ENCODE results near the gene FAM174C.

The FAM174C gene

DNA sequence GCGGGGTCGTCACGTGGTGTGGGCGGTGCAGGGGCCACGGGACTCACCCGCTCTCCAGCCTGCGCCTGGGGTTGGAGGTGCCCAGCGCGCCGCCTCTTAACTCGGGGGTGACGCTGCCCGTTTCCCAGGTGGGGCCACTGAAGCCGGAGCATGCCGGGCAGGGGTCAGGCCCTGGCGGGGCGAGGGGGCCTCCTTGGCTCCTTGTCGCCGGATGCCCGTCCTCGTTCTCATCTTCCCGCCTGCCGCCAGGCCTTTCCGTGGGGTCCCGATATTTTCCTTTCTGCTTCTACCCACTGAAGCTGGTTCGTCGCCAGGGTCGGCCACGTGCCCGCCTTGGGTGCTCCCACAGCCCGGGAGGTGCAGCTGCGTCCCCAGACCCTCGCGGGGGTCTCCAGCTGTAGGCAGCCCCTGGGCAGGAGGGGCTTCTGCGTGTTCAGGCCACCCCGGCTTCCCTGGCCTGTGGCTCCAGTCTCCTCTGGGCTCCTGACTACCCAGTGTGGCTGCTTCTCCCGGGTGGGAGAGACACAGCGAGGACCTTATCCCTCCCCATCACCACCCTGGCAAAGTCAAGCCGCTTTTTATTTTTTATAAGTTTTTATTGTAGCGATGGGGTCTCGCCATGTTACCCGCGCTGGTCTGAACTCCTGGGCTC lies 772 bp downstream of the FAM174C start:
- no peak for DNase-seq

GRCh38 chr19:1276628-1277022 lies 1.3 kb downstream of the FAM174C start:
- no peak for DNase-seq

GRCh38 chr19:1277061-1277460 lies 1.7 kb downstream of the FAM174C start:
- no peak for DNase-seq

DNA sequence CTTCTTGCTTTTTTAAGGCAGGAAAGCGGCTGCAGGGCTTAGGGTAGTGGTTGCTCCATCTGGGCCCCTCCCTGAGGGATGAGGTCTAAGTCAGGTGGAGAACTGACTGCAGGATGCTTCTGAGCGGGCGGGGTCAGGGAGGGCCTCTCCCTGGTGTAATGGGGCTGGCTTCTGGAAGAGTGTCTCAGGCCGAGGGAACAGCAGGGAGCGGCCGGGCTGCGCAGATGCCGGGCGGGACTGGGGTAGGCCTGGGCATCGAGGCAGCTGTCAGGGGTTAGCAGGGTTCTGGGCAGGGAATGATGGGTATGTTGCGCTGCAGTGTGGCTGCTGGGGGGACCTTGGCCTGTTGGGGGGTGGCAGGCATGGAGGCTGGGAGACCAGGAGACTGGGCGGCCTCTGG lies 2.7 kb downstream of the FAM174C start:
- no peak for DNase-seq

DNA sequence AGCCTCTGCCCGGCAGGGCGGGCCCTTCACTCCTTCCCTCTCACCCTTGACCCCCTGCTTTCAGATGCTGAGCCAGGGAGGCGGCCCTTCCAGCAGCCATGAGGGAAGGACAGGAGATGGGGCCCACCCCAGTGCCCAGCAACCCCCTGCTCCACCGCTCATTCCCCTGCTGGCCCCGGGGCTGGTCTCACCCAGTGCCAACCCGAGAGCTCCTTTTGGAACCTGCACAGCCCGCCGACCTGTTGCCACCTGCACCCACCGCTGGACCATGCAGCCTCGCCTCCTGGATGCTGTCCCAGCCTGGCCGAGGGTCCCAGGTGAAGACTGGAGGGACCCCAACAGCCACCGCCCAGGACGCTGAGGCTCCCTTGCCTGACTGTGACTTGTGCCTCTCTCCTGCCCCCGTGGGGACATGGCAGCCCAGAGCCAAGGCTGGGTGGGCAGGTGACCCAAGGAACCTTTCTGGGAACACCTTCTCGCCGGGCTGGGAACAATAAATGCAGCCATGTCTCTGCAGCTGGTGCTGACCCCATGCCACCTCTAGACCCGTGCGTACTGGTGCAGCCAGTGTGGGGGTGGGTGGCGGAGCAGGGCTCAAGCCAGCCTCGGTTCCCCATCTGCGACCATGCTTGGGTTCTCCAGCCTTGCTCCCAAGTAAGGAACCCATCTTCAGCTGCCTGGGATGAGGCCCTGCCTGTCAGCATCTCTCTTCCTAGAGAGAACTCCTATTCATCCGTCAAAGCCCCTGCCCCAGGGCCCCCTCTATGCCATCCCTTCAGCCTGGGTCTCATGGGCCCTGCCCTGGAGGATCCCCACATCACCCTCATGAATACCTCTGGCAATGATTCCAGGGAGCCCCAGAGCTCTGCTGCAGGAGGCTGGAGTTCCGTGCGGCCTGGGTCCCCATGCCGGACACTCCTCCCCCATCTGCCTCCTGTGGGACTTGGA lies 3.7 kb downstream of the FAM174C start:
- no peak for DNase-seq

DNA sequence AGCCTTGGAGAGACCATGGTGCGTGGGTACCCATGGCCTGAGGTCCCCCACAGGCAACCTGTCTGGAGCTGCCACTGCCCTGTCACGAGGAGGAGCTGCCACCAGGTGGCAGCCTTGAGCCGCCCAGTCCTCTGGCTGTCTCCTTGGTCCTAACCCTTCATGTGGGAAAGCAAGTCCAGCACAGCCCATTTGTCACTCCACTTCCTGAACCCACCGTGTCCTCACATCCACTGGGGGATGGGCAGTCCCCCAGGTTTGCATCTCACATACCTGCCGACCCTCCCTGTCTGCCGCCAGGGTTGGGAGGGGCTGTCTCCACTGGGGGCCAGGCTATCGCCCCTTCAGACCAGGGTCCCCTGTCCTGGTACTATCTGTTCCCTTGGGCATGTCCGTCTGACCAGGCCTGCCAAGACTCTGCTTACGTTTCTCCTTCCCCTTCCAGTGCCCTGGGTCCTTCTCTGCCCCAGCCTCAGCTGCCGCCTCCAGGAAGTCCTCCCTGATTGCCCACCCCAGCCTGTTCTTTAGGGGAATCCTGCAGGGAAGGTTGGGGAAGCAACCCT lies 4.5 kb downstream of the FAM174C start:
- DNase-seq, result peak; percentile 68

GRCh38 chr19:1280636-1281568 lies 5.6 kb downstream of the FAM174C start:
- no peak for DNase-seq

GRCh38 chr19:1281569-1282287 lies 6.4 kb downstream of the FAM174C start:
- DNase-seq, result no peak

DNA sequence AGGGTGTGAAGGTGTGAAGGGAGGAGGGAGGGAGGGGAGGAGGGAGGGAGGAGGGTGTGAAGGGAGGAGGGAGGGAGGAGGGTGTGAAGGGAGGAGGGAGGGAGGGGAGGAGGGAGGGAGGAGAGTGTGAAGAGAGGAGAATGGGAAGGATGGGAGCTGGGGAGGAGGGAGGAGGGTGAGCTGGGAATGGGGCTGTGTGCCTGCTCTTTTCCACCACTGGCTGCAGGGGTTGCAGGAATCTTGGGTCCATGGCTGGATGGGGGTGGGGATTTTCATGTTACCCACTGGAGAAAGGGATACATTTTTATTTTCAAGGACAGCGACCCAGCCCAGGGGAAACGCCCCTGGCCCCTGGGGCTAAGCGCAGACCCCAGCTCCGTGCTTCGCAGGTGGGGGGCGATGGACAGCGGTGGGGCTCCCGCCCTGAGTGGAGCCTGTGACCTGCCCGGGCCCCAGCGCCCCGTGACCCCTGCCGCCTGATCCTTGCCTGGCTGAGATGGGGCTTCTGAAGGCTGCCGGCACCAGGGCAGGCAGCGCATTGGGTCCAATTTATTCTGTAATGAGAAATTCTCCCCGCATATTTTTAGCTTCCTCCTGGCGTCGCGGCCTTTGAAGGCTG lies 7.4 kb downstream of the FAM174C start:
- DNase-seq, result no peak

DNA sequence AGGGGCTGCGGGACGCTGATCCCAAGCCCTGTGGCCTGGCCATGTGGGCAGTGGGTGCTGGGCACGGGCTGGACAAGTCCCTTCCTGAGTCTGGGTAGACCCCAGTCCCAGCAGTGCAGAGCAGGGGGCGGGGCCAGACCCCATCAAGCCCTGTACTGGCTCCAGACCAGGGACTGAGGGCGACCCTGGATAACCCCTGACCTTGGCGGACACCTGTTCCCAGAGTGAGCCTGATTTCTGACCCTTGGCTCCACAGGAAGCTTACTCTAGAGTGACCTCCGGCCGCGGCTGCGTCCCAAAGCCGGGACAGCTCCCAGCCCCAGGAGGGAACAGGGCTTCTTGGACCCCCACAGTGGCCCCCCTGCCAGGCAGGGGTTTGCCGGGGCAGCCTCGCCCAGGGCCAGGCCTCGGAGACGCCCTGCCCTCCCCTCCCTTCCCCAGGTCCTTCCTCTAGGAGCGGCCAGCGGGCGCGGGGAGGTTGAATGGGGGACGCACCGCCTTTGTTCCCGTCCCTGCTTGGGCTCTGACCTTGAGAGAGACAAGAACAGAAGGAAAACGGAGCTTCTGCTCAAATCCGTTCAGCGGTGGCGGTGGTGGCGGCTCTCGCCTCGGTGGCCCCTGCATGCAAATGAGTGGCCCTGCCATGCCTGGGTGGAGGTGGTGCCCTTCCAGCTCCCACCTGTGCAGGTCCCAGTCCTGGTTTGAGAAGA lies 8.0 kb downstream of the FAM174C start:
- no peak for DNase-seq

GRCh38 chr19:1283917-1284292 lies 8.6 kb downstream of the FAM174C start:
- no peak for DNase-seq

DNA sequence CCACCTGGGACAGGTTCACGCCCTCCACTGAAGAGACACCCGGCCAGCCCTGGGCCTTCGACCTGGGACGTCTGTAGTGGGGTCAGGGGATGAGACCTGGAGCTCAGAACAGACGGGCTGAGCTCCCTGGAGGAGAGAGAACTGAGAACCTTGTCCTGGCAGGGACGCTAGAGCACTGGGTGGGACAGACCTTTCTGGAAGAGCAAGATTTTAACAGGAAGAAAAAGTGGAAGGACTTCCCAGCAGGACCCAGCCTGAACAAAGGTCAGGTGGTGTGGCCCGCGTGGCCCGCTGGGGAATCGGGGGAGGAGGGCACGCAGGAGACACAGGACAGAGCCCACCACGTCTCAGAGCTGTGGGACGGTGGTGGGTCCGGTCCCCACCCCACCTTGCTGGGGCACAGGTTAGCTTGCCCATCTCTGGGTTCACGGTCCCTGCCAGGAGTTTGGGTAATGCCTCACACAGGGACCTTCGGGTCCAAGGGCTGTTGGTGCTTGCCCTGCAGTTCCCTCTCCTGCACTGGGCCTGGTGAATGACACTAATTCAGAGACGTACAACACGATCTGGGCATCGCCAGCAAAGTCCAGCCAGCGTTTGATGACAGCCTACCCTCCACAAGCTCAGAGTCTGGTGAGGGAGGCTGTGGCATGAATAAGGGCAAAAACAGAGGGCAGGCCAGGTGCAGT lies 9.1 kb downstream of the FAM174C start:
- DNase-seq, result no peak

DNA sequence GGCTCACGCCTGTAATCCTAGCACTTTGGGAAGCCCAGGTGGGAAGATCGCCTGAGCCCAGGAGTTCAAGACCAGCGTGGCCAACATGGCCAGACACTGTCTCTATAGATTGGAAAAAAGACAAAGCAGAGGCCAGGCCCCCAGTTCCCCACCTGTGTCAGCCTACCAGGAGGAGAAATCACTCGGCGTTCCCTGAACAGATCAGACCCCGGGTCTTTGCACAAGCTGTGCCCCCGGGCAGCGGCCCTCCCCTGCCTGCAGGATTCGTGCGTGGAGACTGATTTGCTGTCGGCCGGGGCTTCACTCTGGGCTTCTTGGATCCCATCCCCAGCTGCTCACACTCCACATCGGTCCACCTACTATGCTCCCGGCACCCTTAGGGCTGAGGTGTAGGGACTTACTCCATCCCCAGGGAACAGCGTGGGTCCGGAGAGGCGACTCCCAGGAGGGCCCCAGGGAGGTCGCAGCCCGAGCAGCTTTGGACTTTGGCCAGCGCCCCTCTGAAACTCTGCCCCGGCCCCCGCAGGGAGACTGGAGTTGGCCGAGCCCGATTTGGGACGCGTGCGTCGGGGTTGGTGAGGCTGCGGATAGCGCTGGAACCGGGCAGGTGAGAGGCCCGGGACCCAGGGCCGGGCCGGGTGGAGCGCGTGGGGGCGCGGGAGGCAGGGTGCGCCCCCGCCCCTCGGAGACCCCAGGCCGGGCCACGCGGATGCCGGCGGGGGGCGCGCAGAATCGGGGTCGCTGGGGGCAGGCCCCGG lies 9.8 kb downstream of the FAM174C start:
- DNase-seq, result no peak

DNA sequence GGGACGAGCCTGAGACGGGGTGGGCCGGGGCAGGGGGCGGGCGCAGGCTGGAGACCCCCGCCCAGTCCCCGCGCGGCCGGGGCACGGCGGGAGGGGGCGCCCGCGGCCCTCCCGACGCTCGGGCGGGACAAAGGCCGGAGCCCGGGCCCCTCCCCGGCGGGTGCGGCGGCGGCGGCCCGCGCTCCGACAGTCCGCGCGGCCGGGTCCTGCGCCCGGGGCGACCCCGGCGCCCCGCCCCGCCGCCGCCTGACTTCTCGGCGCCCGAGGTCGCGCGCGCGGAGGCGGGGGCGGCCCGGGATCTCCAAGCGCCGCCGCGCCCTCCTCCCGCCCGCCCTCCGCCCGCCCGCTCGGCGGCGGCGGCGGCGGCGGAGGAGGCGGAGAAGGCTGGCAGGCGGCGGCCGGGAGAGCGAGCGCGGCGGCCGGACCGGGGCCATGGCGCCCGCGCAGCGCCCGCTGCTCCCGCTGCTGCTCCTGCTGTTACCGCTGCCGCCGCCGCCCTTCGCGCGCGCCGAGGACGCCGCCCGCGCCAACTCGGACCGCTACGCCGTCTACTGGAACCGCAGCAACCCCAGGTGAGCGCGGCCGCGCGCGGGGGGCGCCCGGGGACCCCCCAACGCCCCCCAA lies 10.5 kb downstream of the FAM174C start, which contains the start of gene EFNA2:
Gene EFNA2, plus strand, starts transcription at position 137 of the 624 bp plus-strand sequence. Its CDS starts 296 bp downstream, at position 433.
- no peak for DNase-seq

GRCh38 chr19:1286487-1287353 lies 11.4 kb downstream of the FAM174C start:
- no peak for DNase-seq

DNA sequence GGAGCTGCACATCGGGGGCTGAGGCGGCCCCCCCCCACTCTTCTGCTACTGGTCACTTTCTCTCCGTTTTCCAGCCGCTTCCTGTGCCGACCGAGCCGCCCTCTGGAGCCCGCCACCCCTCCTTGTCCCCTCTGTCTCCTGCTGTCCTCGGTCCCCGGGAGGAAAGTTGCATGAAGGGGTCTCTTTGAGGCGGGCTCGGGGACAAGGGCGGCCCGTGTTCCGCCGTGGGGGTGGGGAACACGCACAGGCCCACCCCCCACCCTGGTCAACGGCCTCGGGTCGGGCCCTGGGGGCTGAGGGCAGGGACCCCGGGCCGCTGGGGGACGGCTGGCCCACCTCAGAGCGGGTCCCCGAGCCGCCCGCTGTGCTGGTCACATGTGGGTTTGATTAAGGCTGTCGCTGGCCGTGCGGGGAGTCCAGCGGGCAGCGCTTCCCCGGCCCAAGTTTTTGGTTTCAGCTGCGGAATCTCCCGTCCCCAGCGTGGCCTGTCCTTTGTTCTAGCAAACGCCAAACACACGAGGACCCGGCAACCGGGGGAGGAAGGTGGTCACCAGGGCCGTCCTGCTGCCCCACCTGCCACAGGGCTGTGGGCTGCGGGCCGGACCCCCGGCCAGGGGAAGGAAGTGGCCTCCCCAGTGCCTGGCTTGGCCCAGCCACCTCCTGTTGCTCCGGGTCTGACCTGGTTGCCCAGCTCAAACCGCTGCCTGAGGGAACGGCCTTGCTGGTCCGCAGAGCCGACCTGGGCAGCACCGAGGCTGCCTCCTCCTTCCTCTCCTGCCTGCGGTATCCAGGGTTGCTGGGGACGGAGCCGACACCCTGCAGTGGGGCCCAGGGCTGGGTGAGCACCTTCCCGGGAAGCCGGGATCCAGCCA lies 12.3 kb downstream of the FAM174C start:
- DNase-seq, result no peak

- DNase-seq, result no peak
These were observed 12.9 kb downstream of the FAM174C start for GRCh38 chr19:1288226-1288612.
